Measurements from ENCODE around the gene CBX7.

- TF ChIP-seq POLR2A (IDR thresholded peaks at IDR 0.05; ENCODE audit: low read depth, low read length) (no peak), POLR2AphosphoS5 (IDR thresholded peaks at IDR 0.05; ENCODE audit: low read depth, low read length) (no peak)
Observed at GRCh38 chr22:39181356-39181755, 28.9 kb upstream of the CBX7 start.
